H9 (cell line): Measurements from ENCODE around the gene RWDD4. TPM values are rescaled to one million over a fixed set of nuclear protein-coding genes. Genes with fewer than 3 reads are reported as not detected.

Source experiments
- DNase-seq: peaks from one replicate; pipeline ENCODE4 v3.0.0-alpha.2; 2017
- H2AFZ ChIP-seq: one replicate; pipeline ENCODE4 v1.6.1; 2013; ENCODE audit warnings: mild to moderate bottlenecking, low read length, control low read depth, moderate library complexity
- H2AK5ac ChIP-seq: 2 replicates; pipeline ENCODE4 v1.6.1; 2013; ENCODE audit warnings: low read length, control low read depth, mixed read lengths; ENCODE audit not compliant: insufficient read length
- H2BK120ac ChIP-seq: one replicate; pipeline ENCODE4 v1.6.1; 2013; ENCODE audit warnings: low read depth, mild to moderate bottlenecking, low read length, control low read depth, inconsistent platforms; ENCODE audit not compliant: poor library complexity, severe bottlenecking
- H2BK12ac ChIP-seq: 2 replicates; pipeline ENCODE4 v1.6.1; 2013; ENCODE audit warnings: low read length, control low read depth, mixed read lengths, low read depth; ENCODE audit not compliant: insufficient read length
- H2BK15ac ChIP-seq: 2 replicates; pipeline ENCODE4 v1.6.1; 2013; ENCODE audit warnings: low read depth, low read length, control low read depth
- H2BK20ac ChIP-seq: one replicate; pipeline ENCODE4 v1.6.1; 2013; ENCODE audit warnings: low read depth, mild to moderate bottlenecking, low read length, control low read depth, inconsistent platforms; ENCODE audit not compliant: poor library complexity, severe bottlenecking
- H2BK5ac ChIP-seq: 2 replicates; pipeline ENCODE4 v1.6.1; 2013; ENCODE audit warnings: low read length, control low read depth, mixed read lengths; ENCODE audit not compliant: insufficient read length
- H3K14ac ChIP-seq: 2 replicates; pipeline ENCODE4 v1.6.1; 2013; ENCODE audit warnings: low read length, control low read depth; ENCODE audit not compliant: insufficient read depth
- H3K18ac ChIP-seq: 2 replicates; pipeline ENCODE4 v1.6.1; 2013; ENCODE audit warnings: low read depth, mild to moderate bottlenecking, mixed read lengths, low read length, control low read depth; ENCODE audit not compliant: insufficient read length
- H3K23ac ChIP-seq: 2 replicates; pipeline ENCODE4 v1.6.1; 2013; ENCODE audit warnings: low read length, control low read depth, mixed read lengths, low read depth; ENCODE audit not compliant: insufficient read length
- H3K23me2 ChIP-seq: 2 replicates; pipeline ENCODE4 v1.6.1; 2013; ENCODE audit warnings: low read depth, mild to moderate bottlenecking, mixed read lengths, low read length, control low read depth; ENCODE audit not compliant: insufficient read length, poor library complexity, severe bottlenecking
- H3K27ac ChIP-seq: 2 replicates; pipeline ENCODE4 v1.5.1; 2013; ENCODE audit warnings: low read length, control low read depth, mixed read lengths, low read depth; ENCODE audit not compliant: insufficient read length
- H3K27me3 ChIP-seq: 2 replicates; pipeline ENCODE4 v1.6.1; 2013; ENCODE audit warnings: low read length, control low read depth, inconsistent platforms; ENCODE audit not compliant: insufficient read depth
- H3K4ac ChIP-seq: 2 replicates; pipeline ENCODE4 v1.6.1; 2013; ENCODE audit warnings: low read depth, mild to moderate bottlenecking, control low read depth, inconsistent platforms, low read length, moderate library complexity
- H3K4me1 ChIP-seq: 2 replicates; pipeline ENCODE4 v1.6.1; 2013; ENCODE audit warnings: low read length, control low read depth, inconsistent platforms; ENCODE audit not compliant: insufficient read depth
- H3K4me2 ChIP-seq: 2 replicates; pipeline ENCODE4 v1.6.1; 2013; ENCODE audit warnings: low read length, control low read depth, mixed read lengths; ENCODE audit not compliant: insufficient read length, insufficient read depth
- H3K56ac ChIP-seq: 2 replicates; pipeline ENCODE4 v1.6.1; 2013; ENCODE audit warnings: low read depth, mild to moderate bottlenecking, mixed read lengths, low read length, control low read depth; ENCODE audit not compliant: insufficient read length
- H3K79me1 ChIP-seq: 2 replicates; pipeline ENCODE4 v1.6.1; 2013; ENCODE audit warnings: low read depth, mild to moderate bottlenecking, moderate library complexity, low read length, control low read depth, inconsistent platforms; ENCODE audit not compliant: insufficient read depth, poor library complexity, severe bottlenecking
- H3K79me2 ChIP-seq: 2 replicates; pipeline ENCODE4 v1.6.1; 2013; ENCODE audit warnings: low read length, control low read depth, inconsistent platforms; ENCODE audit not compliant: insufficient read depth
- H3K9ac ChIP-seq: 2 replicates; pipeline ENCODE4 v1.6.1; 2013; ENCODE audit warnings: low read length, control low read depth, mixed read lengths; ENCODE audit not compliant: insufficient read length; ENCODE audit errors: extremely low read depth
- H3K9me3 ChIP-seq: one replicate; pipeline ENCODE4 v1.6.1; 2013; ENCODE audit warnings: low read depth, low read length, inconsistent platforms; ENCODE audit not compliant: control insufficient read depth
- H3T11ph ChIP-seq: one replicate; pipeline ENCODE4 v1.6.1; 2013; ENCODE audit warnings: mild to moderate bottlenecking, low read length, control low read depth, inconsistent platforms
- H4K20me1 ChIP-seq: one replicate; pipeline ENCODE4 v1.6.1; 2013; ENCODE audit not compliant: control insufficient read depth, insufficient read length, insufficient read depth
- H4K5ac ChIP-seq: 2 replicates; pipeline ENCODE4 v1.6.1; 2013; ENCODE audit warnings: low read depth, mild to moderate bottlenecking, mixed read lengths, low read length, control low read depth; ENCODE audit not compliant: insufficient read length
- H4K8ac ChIP-seq: replicated peaks from 2 replicates; pipeline ENCODE4 v1.6.1; 2013; ENCODE audit warnings: low read length, control low read depth, mixed read lengths, low read depth; ENCODE audit not compliant: insufficient read length
- H4K91ac ChIP-seq: 2 replicates; pipeline ENCODE4 v1.6.1; 2013; ENCODE audit warnings: low read depth, mild to moderate bottlenecking, moderate library complexity, mixed read lengths, low read length, control low read depth; ENCODE audit not compliant: insufficient read length
- H3K27ac Mint-ChIP-seq, 3 experiments: 2 replicates in 2 of 3; 3 replicates in 1 of 3; pipeline ENCODE4 v1.8.0; 2020 to 2021; ENCODE audit warnings: mixed read lengths in 3 of 3, mild to moderate bottlenecking in 1 of 3, moderate library complexity in 1 of 3
- H3K27me3 Mint-ChIP-seq: 2 replicates; pipeline ENCODE4 v1.8.0; 2021; ENCODE audit warnings: low read depth, mild to moderate bottlenecking, moderate library complexity, mixed read lengths
- H3K36me3 Mint-ChIP-seq, 3 experiments: 2 replicates in 2 of 3; 3 replicates in 1 of 3; pipeline ENCODE4 v1.8.0; 2020 to 2021; ENCODE audit warnings: low read depth in 3 of 3, mixed read lengths in 3 of 3; ENCODE audit not compliant: insufficient read depth in 1 of 3
- H3K4me1 Mint-ChIP-seq, 2 experiments: 2 replicates each; pipeline ENCODE4 v1.8.0; 2020; ENCODE audit warnings: mixed read lengths in 2 of 2
- H3K4me3 Mint-ChIP-seq, 2 experiments: 2 replicates in 1 of 2; 3 replicates in 1 of 2; pipeline ENCODE4 v1.8.0; 2020 to 2021; ENCODE audit warnings: mild to moderate bottlenecking in 2 of 2, mixed read lengths in 2 of 2, moderate library complexity in 1 of 2
- H3K9me3 Mint-ChIP-seq, 2 experiments: 2 replicates in 1 of 2; 3 replicates in 1 of 2; pipeline ENCODE4 v1.8.0; 2020; ENCODE audit warnings: mild to moderate bottlenecking in 2 of 2, mixed read lengths in 2 of 2, moderate library complexity in 1 of 2
- CTCF ChIP-seq: fragments of 200-600 bp; sonication (generic); conservative IDR thresholded peaks from 3 replicates; pipeline ENCODE4 v1.8.0; 2021; ENCODE audit warnings: antibody characterized with exemption, mild to moderate bottlenecking
- WGBS: extraction: QIAGEN DNeasy Blood & Tissue Kit; methylation state at CpG from one replicate; pipeline ENCODE4 v1.1.7; 2013; ENCODE audit warnings: missing lambda C conversion rate, low lambda C conversion rate, mixed read lengths; ENCODE audit not compliant: insufficient read length; ENCODE audit errors: extremely low coverage; 5-methylcytosine and 5-hydroxymethylcytosine counted together
- total RNA-seq: library from RNA; stranded (reverse); gene quantifications from 2 replicates; pipeline ENCODE4 v1.2.1, GENCODE V29; 2021

The RWDD4 gene
- total RNA-seq, 1 experiment from 2014 or later = 17.8 TPM

GRCh38 chr4:183626168-183626567 is 32.8 kb downstream of the RWDD4 start:
- no peaks in the 10 kb centered on the region for H3K9me3 ChIP-seq
- H2BK5ac ChIP-seq = no peak overlapping the region
- H3K23me2 ChIP-seq = no peaks in the 10 kb centered on the region
- Mint-ChIP-seq H3K27ac (no peak overlapping the region), H3K27me3 (peaks cover 1% of the 10 kb centered on the region; the same call in 1 of the 2 replicates), H3K4me3 (no peak overlapping the region), H3K36me3 (no peaks in the 10 kb centered on the region), H3K4me1 (no peaks in the 10 kb centered on the region), H3K9me3 (no peaks in the 10 kb centered on the region)
- no peak overlapping the region for H4K5ac ChIP-seq
- H4K8ac ChIP-seq = no peak overlapping the region
- no peak overlapping the region for H3K14ac ChIP-seq
- H3K56ac ChIP-seq = no peak overlapping the region
- H4K91ac ChIP-seq = no peak overlapping the region
- no peak overlapping the region for H2BK15ac ChIP-seq
- no peak for TF ChIP-seq CTCF
- H3T11ph ChIP-seq = no peak overlapping the region
- no peak overlapping the region for H2BK12ac ChIP-seq
- DNase-seq = no peak
- no peak overlapping the region for H3K4me2 ChIP-seq
- no CpG with 5 or more reads among the region's 6 CpGs for WGBS
- no peaks in the 10 kb centered on the region for H3K4me1 ChIP-seq
- no peaks in the 10 kb centered on the region for H3K27me3 ChIP-seq
- H4K20me1 ChIP-seq = no peaks in the 10 kb centered on the region
- H3K79me1 ChIP-seq = no peaks in the 10 kb centered on the region
- no peak overlapping the region for H3K18ac ChIP-seq
- no peak overlapping the region for H2AFZ ChIP-seq
- H3K79me2 ChIP-seq = no peaks in the 10 kb centered on the region
- H3K23ac ChIP-seq = no peak overlapping the region
- no peak overlapping the region for H3K27ac ChIP-seq
- H3K9ac ChIP-seq = no peak overlapping the region
- H3K4ac ChIP-seq = no peak overlapping the region
- no peak overlapping the region for H2AK5ac ChIP-seq
- H2BK20ac ChIP-seq = no peak overlapping the region
- no peak overlapping the region for H2BK120ac ChIP-seq
